GM18511 (cell line): ENCODE measurements around the gene GIMAP6.
"Not testable (repeated sequence)": the region's sequence is repeated elsewhere in the genome, so short reads cannot be mapped to it uniquely, and the experiment has no call there.

Experiments used
- ATAC-seq: cut with Tn5 transposase; IDR thresholded peaks from one replicate; pipeline ENCODE4 v1.9.1; 2021; ENCODE audit warnings: mild to moderate bottlenecking, moderate library complexity; ENCODE audit not compliant: unreplicated experiment

GIMAP6 gene

DNA sequence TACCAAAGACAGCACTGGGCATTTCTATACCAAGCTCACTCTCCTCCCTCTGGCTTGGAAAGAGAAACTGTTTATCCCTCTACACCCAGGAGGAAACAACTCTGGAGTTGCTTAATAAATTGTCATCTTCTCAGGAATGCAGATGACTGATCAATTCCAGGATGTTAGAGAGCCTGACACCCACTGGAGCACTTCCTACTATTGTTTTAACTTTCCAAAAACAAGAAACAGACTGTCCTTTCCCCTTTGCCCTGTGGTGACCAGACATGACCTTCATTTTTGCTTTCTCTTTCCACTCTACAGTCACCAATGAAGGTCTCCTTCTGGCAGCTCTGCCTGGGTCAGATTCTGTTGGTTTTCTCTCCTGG, 45.4 kb downstream of the GIMAP6 start:
- no peak for ATAC-seq

DNA sequence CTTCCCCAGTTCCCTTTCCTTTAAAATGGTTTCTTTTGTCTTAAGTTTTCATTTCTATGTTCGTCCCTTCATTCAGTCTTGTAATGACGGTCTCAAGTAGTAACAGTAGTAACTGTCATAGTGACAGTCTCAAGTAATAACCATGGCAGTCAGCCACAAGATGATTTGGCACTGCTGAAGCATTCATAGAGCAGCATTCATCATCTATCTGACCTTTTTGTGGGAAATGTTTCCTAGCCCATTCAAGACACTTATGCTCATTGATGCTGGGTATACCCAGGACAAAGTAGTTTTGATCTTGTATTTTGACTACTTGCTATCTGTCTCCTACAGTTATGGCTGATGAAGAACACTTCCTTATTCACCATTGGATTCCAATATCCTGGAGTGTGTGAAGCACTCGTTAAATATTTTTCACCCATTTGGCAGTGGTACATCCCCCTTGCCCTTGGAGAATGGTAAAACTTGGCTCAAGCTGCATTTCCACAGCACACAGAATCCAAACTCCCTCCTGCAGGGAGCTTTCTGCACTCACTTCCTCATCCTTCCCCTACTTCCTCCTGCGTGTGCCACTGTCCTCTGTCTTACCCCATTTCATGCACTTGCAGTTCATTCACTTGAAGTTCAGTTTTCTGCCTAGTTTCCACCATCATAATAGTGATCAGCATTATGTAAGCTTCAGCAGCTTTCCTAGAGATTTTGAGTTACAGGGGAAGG, 46.0 kb downstream of the GIMAP6 start:
- ATAC-seq, result no peak

DNA sequence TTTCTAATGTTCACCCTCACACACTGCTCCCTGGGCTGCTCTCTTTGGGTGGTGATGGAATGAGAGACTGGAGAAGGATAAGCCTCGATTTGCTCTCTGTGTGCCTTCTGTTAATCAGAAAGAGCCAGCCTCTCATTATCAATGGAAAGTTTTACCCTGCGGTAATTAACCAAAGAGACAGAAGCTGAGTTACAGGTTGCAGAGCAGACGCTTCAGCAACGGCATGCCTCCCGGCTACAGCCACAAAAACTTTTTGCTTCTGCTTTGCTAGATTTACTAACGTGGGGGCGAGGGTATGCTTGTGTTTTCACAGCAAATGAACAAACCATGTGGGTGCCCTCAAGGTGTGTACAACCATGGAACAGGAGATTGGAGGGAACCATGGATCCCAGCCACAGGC, 47.0 kb downstream of the GIMAP6 start:
- no peak for ATAC-seq

DNA sequence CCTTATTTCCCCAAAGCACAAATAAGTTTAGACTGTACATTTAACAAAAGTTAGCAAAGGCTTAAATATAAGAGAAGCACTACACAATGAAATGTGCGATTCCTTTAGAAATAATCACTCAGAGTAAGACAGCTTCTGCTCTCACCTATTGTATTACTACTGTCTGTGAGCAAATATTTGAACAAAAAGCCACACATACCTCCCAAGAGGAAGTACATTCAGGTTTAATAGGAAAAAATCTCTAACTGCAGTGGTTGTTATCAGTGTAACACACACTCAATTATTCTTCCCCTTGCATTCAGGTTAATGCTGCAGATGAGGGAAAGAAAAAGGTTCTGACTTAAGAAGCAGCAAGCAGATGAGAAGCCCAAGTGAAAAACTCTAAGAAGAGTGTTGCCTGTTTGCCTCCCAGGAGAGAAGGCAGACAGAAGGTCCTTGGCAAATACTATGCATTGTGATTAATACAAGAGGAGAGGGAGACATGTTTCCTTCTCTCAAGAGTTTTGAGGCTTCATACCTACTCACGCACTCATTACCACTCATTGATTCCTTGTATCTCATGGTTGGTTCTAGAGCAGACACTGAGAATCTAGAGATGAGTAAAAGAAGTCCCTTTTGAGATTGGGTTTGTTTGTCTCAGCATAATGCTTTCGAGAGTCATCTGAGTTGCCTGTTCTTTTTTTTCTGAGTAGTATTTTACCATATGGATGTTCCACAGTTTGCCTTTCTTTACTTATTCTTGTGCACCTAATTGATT, 51.4 kb downstream of the GIMAP6 start:
- no peak for ATAC-seq

DNA sequence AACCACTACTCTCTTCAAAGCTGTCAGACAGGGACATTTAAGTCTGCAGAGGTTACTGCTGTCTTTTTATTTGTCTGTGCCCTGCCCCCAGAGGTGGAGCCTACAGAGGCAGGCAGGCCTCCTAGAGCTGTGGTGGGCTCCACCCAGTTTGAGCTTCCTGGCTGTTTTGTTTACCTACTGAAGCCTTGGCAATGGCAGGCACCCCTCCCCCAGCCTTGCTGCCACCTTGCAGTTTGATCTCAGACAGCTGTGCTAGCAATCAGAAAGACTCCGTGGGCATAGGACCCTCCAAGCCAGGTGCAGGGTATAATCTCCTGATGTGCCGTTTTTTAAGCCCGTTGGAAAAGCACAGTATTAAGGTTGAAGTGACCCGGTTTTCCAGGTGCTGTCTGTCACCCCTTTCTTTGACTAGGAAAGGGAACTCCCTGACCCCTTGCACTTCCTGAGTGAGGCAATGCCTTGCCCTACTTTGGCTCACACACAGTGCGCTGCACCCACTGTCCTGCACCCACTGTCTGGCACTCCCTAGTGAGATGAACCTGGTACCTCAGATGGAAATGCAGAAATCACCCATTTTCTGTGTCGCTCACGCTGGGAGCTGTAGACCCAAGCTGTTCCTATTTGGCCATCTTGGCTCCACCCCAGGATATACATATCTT, 52.1 kb downstream of the GIMAP6 start:
- not testable (repeated sequence) for ATAC-seq
